ENCODE data around the gene DDX39A.
"Not testable (repeated sequence)": the region's sequence is repeated elsewhere in the genome, so short reads cannot be mapped to it uniquely, and the experiment has no call there.

Gene DDX39A

GRCh38 chr19:14419106-14419813 is at the start of gene DDX39A:
Gene DDX39A (minus strand): TSS chr19:14419341. CDS start chr19:14413220, 6,121 bp downstream.
- peak; percentile 94 for FAIRE-seq

GRCh38 chr19:14467816-14468215 is 48.7 kb upstream of the DDX39A start:
- no peak for FAIRE-seq

- no peak for FAIRE-seq
These were observed 48.2 kb upstream of the DDX39A start for GRCh38 chr19:14467391-14467790.

- FAIRE-seq = no peak
These were observed 44.6 kb upstream of the DDX39A start for GRCh38 chr19:14463747-14464146.

- FAIRE-seq = not testable (repeated sequence)
These were observed 43.3 kb upstream of the DDX39A start for GRCh38 chr19:14462401-14462800.

- FAIRE-seq = no peak
These were observed 41.8 kb upstream of the DDX39A start for GRCh38 chr19:14460935-14461334.

- no peak for FAIRE-seq
These were observed 40.6 kb upstream of the DDX39A start for GRCh38 chr19:14459703-14460102.

- not testable (repeated sequence) for FAIRE-seq
These were observed 33.2 kb upstream of the DDX39A start for GRCh38 chr19:14452303-14452702.

GRCh38 chr19:14450876-14451275 is 31.7 kb upstream of the DDX39A start:
- FAIRE-seq = no peak

GRCh38 chr19:14450168-14450874 is 31.2 kb upstream of the DDX39A start:
- no peak for FAIRE-seq

- no peak for FAIRE-seq
These were observed 30.2 kb upstream of the DDX39A start for GRCh38 chr19:14449321-14449720.

- FAIRE-seq = no peak
These were observed 27.3 kb upstream of the DDX39A start for GRCh38 chr19:14446336-14447036.

GRCh38 chr19:14443632-14444216 is 24.6 kb upstream of the DDX39A start:
- no peak for FAIRE-seq

GRCh38 chr19:14442891-14443631 is 23.9 kb upstream of the DDX39A start:
- no peak for FAIRE-seq

GRCh38 chr19:14441041-14441938 is 22.1 kb upstream of the DDX39A start:
- FAIRE-seq = no peak

GRCh38 chr19:14440049-14440448 is 20.9 kb upstream of the DDX39A start:
- no peak for FAIRE-seq

GRCh38 chr19:14439014-14439413 is 19.9 kb upstream of the DDX39A start:
- no peak for FAIRE-seq

- FAIRE-seq = no peak
These were observed 18.5 kb upstream of the DDX39A start for GRCh38 chr19:14437578-14438140.

GRCh38 chr19:14435320-14436050 is 16.3 kb upstream of the DDX39A start:
- FAIRE-seq = no peak
